NCI-H2196 treated with DMSO at 0.1 percent for 48 hours (cell line): ENCODE measurements around the gene HHIPL1.
"Not testable (repeated sequence)": the region's sequence is repeated elsewhere in the genome, so short reads cannot be mapped to it uniquely, and the experiment has no call there.

ENCODE experiments used
- DNase-seq: peaks from one replicate; lab custom pipeline; 2025; ENCODE audit not compliant: unreplicated experiment; lab: John Stamatoyannopoulos, UW

Gene HHIPL1

GRCh38 chr14:99633141-99633540 lies 11.8 kb upstream of the HHIPL1 start:
- no peak for DNase-seq

- DNase-seq, result no peak
Measured at GRCh38 chr14:99633918-99634317, 11.0 kb upstream of the HHIPL1 start.

- DNase-seq, result no peak
Measured at GRCh38 chr14:99634443-99634842, 10.5 kb upstream of the HHIPL1 start.

- DNase-seq, result no peak
Measured at GRCh38 chr14:99635116-99635515, 9.8 kb upstream of the HHIPL1 start.

GRCh38 chr14:99636487-99636886 lies 8.4 kb upstream of the HHIPL1 start:
- DNase-seq, result no peak

GRCh38 chr14:99637624-99638023 lies 7.3 kb upstream of the HHIPL1 start:
- no peak for DNase-seq

- not testable (repeated sequence) for DNase-seq
Measured at GRCh38 chr14:99642771-99643170, 2.2 kb upstream of the HHIPL1 start.

- no peak for DNase-seq
Measured at GRCh38 chr14:99643343-99643742, 1.6 kb upstream of the HHIPL1 start.

GRCh38 chr14:99644035-99644587 lies 818 bp upstream of the HHIPL1 start:
- DNase-seq, result no peak

GRCh38 chr14:99645545-99646505 lies 896 bp downstream of the HHIPL1 start:
- no peak for DNase-seq

GRCh38 chr14:99647411-99647810 lies 2.5 kb downstream of the HHIPL1 start:
- DNase-seq, result no peak

GRCh38 chr14:99648027-99648784 lies 3.3 kb downstream of the HHIPL1 start:
- DNase-seq, result no peak

- DNase-seq, result no peak
Measured at GRCh38 chr14:99649219-99649618, 4.3 kb downstream of the HHIPL1 start.

GRCh38 chr14:99649643-99650042 lies 4.7 kb downstream of the HHIPL1 start:
- no peak for DNase-seq

- DNase-seq, result no peak
Measured at GRCh38 chr14:99650189-99650588, 5.3 kb downstream of the HHIPL1 start.

- DNase-seq, result no peak
Measured at GRCh38 chr14:99651953-99652746, 7.2 kb downstream of the HHIPL1 start.

GRCh38 chr14:99654235-99654985 lies 9.5 kb downstream of the HHIPL1 start:
- DNase-seq, result peak; percentile 13

- no peak for DNase-seq
Measured at GRCh38 chr14:99655521-99655920, 10.6 kb downstream of the HHIPL1 start.

- DNase-seq, result no peak
Measured at GRCh38 chr14:99656171-99656570, 11.2 kb downstream of the HHIPL1 start.

GRCh38 chr14:99657645-99658155 lies 12.8 kb downstream of the HHIPL1 start:
- DNase-seq, result no peak
